SIG-M5 (cell line): ENCODE results near the gene HMX3.

ENCODE experiments used
- DNase-seq: peaks from one replicate; lab custom pipeline; 2025; lab: John Stamatoyannopoulos, UW

HMX3 gene

DNA sequence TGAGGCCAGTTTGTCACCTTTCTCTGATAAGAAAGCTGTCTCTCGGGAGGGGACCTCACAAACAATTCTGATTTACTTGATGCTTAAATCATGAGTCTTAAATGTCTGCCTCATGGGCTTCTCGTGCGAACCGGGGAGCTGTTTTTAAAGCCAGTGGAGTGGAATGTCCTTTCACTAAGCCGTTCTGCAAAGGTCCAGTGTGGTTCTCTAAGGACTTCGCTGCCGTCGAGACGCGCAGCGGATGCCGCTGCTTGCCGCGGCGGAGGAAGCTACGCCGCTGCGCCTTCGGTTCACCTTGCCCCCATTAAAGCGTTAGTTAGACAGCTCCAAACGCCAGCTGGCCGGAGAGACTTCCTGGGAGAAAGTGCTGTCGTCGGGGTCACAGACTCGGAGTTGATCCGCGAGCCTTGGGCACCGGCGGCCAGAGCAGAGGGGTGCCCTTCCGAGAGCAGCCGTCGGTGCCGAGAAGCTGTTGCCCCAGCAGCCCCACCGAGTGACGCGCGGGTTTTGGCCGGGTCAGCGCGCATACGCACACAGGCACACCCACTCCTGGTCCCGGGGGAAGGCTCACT, 1.3 kb upstream of the HMX3 start:
- no peak for DNase-seq

DNA sequence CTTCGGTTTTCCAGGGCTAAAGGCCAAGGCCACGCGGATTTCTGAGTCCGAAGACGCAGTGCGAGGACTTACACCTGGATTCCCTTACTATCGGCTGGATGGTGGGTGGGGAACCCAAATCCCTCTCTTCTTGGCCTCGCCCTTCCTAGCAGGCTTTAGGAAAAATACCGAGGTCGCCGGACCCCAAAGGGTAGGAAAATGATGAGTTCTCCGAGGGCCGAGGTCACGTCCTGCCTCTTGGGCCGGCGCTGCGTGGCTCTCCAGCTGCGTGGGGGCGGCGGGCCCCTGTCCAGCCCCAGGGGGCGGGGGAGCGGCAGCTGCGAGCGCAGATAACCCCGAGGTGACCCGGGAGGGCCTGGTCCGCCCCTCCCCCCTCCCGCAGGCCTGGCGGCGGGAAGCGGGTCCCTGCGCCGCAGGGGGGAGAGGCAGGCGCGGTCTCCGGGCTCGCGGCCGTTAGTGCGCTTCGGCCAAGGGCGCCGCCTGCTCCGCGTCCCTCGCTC, 805 bp upstream of the HMX3 start:
- no peak for DNase-seq

DNA sequence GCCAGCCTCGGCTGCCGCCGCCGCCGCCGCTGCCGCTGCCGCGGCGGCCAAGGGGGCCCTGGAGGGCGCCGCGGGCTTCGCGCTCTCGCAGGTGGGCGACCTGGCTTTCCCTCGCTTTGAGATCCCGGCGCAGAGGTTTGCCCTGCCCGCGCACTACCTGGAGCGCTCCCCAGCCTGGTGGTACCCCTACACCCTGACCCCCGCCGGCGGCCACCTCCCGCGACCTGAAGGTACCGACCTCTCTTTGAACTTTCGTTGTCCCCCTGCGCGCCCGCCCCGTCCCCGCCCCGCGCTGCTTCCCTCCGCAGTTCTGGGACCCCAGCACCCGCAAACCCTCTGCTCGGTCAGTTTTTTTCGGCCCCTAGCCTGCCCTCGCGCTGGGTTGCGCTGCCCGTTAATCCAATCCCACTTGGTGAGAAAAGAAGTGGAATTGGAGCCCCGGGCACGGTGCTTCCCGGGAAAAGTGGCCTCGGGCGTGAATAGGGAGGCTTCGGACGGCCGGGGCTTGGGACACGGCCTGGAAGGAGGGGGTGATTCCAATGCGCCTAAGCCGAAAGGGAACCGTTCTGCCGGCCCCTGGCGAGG, 543 bp downstream of the HMX3 start:
- DNase-seq = no peak

DNA sequence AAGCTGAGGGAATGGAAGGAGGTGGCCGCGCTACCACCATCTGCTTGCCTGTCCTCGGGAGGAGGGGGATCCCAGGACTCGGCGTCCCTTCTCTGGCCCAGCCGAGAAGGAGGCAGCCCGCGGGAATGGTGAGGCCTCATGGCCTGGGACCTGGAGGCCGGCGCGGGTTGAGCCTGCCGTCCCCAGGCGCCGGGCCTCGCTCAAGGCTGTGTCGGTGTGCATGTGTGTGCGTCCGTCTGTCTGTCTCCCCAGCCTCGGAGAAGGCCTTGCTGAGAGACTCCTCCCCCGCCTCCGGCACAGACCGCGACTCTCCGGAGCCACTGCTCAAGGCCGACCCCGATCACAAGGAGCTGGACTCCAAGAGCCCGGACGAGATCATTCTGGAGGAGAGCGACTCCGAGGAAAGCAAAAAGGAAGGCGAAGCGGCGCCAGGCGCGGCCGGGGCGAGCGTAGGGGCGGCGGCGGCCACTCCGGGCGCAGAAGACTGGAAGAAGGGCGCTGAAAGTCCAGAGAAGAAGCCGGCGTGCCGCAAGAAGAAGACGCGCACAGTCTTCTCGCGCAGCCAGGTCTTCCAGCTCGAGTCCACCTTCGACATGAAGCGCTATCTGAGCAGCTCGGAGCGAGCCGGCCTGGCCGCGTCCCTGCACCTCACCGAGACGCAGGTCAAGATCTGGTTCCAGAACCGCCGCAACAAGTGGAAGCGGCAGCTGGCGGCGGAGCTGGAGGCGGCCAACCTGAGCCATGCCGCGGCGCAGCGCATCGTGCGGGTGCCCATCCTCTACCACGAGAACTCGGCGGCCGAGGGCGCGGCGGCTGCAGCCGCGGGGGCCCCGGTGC, 1.3 kb downstream of the HMX3 start:
- no peak for DNase-seq

DNA sequence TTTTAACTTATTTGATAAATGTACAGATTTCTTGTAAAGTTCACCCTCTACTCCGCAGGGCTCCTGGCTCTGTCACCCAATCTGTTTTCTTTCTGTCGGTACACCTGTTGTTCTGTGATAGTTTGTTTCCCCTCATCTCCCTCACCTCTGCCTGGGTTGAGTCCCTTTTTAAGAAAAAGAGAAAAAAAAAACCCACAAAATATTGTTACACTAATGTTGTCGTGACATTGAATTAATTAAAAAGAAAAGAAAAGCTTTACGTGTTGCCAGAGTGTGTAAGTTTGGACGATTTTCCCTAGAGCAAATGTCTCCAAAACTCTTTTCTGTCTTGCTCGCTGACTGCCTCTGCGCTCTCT, 3.4 kb downstream of the HMX3 start:
- DNase-seq = no peak

DNA sequence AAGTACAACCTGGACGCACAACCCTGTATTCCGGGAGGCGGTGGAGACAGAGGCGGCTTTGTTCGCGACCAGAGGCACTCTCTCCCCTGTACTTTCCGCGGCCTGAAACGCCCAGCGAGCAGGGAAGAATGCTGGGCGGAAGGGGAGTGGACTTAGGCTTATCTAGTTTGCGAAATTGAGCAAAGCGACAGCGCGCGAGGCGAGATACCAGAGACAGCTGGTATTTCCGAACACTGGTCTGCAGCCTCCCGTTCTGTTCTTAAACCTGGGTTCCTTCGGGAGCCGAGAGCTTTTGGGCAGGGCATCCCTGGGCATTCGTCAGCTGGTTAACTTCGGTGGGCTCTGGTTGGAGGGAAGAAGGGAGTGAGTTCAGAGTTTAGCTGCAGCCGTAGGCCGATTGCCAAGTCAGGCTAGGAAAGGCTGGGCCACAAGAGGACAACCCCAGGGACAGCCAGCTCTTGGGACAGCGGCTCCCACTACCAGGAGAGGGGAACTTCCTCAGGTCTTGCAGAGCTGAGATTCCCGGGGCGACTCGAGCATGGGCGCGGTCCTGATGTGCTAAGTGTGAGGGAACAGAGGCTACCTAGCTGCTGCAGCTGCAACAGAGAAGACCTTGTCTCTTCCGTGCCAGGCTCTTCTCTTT, 3.9 kb downstream of the HMX3 start:
- no peak for DNase-seq

DNA sequence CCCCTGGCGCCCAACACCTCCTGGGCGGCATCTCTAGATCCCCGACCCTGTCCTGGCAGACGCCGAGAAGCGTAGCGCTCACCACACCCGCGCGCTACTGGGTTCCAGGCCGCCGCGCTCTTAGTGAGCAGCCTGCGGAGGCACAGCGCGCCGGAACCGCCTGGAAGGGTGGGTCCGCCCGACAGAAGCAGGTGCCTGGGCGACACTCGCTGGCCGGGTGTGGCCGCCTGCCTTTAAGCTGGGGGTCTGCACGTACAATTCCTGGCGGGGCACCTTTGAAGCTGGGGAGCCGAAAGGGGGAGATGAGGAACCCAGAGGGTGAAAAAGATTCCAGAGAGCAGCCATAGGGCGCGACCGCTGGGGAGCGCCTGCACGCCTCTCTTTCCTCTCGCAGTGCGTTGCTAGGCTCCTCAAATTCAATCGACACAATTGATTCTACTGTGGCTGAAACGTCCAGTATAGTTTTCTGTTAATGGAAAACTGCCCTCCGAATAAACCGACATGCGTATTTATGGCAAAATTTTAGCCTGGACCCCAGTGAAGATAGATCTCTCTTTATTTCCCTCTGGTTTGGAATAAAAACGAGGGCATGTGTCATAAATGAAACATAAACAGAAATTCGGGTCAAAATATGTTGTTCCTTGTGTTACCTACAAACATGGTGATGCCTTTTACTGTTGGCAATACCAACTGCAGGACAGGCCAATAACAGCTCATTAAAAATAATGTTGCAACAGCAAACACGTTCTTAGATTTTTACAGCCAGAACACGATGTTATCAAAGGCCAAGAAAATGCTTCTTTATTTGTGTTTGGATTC, 4.6 kb downstream of the HMX3 start:
- no peak for DNase-seq

DNA sequence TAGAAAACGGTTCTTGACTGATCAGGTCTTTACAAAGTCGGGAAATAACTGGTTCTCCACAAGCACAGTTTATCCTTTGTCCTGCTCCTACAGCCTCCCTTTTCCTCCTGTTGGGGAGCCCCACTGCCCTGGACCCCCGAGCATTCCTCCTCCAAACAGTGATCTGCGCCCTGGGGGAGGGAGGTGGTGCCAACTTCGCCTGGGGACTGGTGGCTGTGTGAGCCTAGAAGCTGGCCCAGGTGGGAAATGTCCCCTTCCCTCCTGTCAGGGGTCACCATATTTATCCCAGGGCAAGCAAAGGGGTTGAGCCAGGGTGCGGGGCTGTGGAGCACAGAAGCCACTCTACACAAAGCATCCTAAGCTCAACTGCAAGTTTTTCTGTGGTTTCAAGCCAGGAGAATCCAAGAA, 5.2 kb downstream of the HMX3 start:
- no peak for DNase-seq

DNA sequence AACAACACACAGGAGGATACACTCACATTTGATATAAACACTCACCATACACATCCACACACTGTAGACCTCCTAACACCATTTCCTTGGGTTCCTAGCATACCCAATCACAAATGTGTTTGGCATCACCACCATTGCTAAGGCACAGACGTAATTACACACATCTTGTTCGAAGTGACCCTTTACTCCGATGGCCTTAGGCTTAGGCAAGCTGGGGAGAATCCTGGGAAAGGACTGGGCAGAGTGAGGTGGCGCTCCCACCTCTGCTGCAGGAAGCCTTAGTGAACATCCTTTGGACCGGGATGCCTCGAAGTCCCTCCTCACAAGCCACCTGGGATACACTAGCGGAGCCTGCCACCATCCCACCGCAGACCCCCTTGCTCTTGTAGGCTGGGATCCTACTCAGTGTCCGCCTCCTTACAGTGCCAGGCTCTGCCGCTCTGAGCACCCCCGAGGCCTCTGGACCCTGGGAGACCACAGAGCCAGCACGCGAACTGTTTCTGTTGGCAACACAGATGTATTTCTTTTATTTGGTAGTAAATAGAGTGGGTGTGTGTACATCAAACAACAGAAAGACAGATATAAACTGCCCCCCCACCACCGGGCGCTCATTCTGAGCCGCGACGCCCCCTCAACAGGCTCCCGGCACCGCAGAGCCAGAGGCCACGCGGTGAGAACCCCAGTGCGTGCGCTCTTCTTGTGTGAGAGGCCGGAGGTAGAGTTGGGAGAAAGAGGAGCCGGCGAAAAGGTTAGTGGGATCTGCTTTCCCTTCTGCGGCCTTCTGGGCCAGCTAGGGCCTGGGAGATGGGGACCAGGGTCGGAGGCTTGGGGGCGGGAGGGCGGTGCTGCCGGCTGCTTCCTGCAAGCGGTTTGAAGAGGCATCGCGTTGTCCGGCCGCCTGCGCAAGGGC, 6.3 kb downstream of the HMX3 start:
- no peak for DNase-seq

DNA sequence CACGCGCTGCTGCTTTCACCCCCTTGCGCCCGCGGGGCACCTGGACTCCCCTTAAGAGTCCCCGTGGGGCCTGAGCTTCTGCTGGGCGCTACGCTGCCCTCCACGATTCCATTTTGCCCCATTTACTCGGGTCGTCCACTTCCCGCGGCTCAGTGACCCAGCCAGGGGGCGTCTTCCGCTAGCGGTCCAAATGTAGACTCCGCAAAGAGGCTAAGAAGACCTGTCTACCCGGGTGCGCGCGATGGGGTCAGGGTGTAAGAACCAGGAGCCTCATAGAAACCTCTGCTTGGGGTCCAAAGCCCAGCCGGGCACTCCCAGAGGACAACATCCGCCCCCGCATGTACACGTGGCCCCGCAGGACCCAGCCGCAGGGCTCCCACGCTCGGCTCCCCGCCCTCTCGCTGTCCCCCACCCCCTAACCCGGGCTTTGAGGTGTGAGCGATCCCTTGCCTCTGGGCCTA, 7.0 kb downstream of the HMX3 start:
- DNase-seq = no peak

DNA sequence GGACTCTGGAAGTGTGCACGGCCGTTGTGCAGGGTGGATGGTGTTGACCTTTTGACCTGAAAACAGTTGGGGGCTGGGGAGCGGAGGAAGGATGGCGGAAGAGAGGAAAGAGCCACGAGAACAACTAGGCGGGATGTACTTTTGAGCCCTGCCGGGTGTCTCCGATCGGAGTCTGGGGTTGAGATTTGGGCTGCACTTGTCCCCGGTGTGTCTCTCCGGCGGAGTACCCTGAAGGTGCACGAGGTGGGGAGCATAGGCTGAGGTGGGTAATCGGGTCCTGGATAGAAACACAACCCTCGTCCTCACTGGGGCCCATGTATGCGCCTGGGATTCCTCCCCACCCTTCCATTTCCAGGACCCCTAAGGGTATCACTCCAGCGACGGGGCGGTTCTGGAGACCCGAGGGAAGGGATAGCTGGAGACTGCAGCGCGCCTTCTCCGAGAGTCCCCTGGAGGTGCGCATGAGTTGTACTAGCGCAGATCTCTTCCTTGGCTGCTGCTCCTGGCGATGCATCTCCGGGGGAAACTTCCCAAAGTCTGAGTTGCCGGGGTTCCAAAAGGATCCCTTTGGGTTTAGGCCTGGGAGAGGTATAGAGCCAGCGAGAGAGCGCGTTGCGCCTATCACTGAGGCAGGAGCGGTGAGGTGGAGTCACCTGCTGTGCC, 7.5 kb downstream of the HMX3 start:
- DNase-seq = no peak

DNA sequence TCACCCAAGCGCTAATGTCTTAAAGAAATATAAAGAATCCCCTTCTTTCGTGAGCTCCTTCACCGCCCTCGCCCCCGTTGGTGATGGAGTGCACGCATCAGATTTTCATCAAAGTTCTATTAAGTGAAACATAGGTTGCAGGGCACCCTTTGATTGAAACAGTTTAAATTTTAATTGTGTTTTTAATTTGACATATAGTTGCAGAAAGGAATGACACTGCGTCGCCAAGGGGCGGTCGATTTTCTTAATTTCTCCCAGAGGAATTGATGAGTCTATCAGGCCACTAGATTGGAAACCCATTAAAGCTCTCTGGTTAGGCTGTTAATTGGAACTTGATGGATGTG, 8.0 kb downstream of the HMX3 start:
- no peak for DNase-seq

DNA sequence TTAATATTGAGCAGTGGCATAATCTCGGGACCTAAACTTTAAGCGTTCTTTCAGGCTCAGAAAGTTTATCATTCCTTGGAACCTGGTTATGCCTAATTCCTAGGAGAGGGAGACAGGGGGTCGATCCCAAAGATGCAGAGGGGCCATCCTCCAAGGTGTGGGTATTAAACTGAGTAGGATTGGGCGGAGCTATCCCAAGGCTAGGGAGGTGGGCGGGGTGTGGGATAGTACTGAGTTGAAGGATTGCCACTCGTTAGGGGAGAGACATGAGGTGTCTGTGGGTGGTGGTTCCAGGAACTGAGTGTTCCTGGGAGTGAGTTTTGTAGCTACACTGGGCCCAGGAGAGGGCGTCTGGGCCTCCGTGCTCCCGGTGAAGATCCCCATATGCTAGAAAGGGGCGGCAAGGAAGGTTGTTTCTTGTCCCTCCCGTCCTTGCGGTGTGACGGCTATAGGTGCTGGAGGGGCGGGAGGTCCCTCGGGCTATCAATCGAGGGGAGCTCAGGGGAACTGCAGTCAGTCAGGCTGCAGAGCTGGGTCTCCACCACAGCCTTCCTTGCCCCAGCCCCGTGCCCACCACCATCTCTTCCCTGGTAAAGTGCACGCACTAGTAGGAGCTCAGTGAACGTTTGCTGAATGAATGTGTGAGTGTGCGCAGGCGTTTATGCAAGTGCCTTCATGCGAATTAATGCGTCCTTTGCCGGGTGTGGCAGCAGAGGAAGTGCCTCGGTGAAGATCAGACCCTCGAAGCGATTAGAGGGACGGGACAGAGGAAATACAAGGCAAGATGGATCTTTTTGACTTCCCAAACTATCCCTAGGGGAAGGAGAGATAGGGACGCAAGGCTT, 9.1 kb downstream of the HMX3 start:
- DNase-seq = no peak

DNA sequence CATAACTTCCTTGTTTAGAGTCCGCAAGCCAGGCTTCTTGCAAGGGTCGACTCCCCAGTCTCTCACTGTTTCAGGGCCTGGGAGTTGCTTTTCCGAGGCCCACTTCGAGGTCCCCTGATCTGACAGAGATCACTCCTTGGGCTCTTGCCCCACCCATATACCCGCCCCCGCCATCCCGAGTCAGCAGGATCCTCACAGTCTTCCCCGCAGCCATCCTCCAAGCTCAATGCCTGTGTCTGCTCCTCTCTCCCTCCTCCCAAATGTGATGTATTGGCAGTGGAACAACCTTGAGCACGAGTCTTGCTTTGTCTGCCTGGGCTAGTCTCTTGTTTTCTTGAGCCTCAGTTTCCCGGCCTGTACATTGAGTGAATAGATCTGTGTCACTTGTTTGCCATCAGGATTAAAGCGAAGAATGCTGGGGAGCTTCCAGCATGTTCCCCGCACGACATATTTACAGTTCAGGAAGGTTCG, 9.8 kb downstream of the HMX3 start:
- DNase-seq = no peak

DNA sequence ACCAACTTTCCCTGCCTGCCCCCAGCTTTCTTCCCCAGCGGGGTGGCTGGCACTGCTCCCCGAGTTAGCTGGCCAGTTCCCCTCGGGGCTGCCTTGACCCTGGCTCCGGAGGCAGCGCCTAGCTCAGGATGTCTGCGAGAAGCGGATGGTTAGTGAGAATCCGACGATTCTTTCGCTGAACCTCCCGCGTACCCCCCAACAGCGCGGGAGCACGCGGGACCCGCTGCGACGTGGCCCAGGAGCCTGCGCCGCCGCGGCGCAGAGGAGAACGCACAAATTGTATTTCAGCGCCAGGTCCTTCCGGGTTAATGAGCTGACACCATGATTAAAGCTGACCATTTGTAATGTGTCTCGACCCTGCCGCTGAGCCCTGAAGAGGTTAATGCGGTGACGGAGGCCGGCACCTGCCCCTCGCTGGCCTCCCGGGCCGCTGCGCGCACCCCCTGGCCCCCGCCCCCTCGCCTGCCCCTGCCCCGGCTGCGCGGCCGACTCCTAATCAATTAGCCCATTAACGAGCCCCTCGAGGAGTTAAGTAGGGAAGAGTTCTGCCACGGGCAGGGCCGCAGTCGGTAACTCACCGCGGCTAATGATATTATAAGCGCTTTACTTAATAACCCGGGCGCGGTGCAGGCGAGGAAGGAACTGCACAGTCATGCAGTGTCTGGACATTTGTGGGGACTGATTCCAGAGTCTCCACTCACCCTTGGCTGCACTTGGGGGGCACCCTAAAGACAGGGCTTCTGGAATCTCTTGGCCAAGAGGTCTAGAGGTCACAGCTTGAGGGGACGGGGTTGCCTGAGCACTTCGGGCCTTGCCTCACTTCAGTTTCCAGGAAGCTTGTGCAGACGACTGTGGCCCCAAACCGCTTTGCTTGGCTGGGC, 10.5 kb downstream of the HMX3 start:
- no peak for DNase-seq

DNA sequence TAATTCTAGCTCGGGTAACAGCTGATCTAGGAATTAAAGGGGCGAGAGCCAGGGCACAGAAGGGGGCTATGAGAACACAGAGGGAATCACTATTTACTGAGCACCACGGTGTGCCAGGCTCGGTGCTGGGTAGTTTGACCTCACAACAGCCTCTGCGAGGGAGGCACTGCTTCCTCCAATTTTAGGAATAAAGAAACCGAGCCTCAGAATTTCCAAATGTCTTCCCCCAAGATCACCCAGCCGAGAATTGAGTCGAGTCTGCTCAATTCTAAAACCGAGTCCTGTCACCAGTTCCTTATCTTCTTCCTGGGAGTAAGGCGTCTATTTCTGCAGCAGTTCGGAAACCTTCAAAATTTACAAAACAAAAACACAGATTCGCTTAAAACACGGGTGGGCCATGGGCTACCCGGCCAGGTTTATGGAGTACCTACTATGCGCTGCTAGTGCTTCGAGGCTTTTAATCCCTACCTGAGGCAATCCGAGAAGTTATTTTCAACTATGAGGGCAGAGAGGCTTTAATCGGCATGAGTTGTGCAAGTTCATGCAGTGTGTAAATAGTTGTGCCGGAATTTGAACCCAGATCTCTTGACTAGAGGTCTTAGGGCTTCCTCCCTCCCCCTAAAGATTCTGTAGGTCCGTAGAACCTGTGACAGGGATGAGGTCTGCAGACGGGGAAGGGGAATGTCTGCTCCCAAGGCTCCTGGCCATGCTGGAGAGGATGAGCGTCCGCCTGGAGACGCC, 11.3 kb downstream of the HMX3 start:
- no peak for DNase-seq

DNA sequence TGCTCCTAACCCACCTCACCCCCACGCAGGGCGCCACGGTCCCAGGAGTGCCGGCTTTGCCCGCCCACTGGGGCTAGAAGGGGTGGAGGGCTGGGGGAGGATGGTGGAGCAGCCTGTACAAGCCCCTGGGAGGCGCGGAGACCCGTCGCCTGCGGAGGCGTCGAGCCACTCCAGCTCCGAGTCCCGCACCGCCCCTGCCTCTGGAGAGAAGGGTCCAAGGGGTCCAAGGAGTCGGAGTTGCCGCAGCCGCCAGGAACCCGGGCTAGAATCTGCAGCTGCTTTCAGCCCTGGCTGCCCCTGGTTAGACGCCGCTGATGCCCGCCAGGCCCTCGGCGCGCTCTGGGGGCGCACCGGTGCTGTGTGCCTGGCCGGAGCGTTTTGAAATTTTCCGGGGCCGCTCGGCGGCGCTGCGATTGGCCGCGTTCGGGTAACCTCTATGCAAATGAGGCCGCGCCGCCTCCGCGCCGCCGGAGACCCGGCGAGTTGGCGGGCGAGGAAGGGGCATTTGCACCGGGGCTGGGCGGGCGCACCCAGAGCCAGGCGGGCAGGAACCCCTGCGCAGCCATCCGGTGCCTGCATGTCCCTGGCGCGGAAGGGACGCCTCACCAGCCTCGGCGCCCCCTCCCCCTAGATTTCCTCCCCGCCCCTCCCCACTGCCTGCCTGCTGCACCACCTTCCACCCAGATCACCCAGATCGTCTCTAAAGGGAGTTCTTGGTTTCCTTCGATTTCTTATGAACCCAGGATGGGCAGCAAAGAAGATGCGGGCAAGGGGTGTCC, 12.1 kb downstream of the HMX3 start, which contains the start of gene HMX2:
Gene HMX2 (plus strand): TSS at position 502 of the 779 bp plus-strand sequence. CDS start 243 bp downstream, at position 745.
- no peak for DNase-seq
